HepG2 (cell line): ENCODE measurements around the gene HK2. TPM values are rescaled to one million over a fixed set of nuclear protein-coding genes. Genes with fewer than 3 reads are reported as not detected.

Source experiments
- ATAD3A ChIP-seq: sonication (generic); formaldehyde crosslinking; IDR thresholded peaks from 2 replicates; pipeline ENCODE4 v1.4.0; 2020; ENCODE audit warnings: missing genetic modification reagents
- BATF2 ChIP-seq: sonication (generic); formaldehyde crosslinking; IDR thresholded peaks from 2 replicates; pipeline ENCODE4 v1.8.0; 2022; ENCODE audit warnings: mild to moderate bottlenecking, missing genetic modification reagents, moderate library complexity
- MEF2D ChIP-seq: sonication (generic); formaldehyde crosslinking; IDR thresholded peaks from 2 replicates; pipeline ENCODE4 v1.5.1; 2020; ENCODE audit warnings: mild to moderate bottlenecking, missing genetic modification reagents
- NBN ChIP-seq: fragments of 450-650 bp; conservative IDR thresholded peaks from 2 replicates; pipeline ENCODE4 v1.6.1; 2017
- NFE2L2 ChIP-seq: fragments of 150-350 bp; IDR thresholded peaks from 2 replicates; pipeline ENCODE4 v1.6.1; 2014; ENCODE audit warnings: low read length
- NR1H2 ChIP-seq: sonication (generic); formaldehyde crosslinking; IDR thresholded peaks from 2 replicates; pipeline ENCODE4 v1.8.1; 2022; ENCODE audit warnings: low read depth, missing genetic modification reagents, borderline replicate concordance
- RARG ChIP-seq: sonication (generic); formaldehyde crosslinking; IDR thresholded peaks from 2 replicates; pipeline ENCODE4 v1.4.0; 2020; ENCODE audit warnings: low read depth, mild to moderate bottlenecking, missing genetic modification reagents
- SP2 ChIP-seq: sonication (generic); formaldehyde crosslinking; IDR thresholded peaks from 2 replicates; pipeline ENCODE4 v1.5.1; 2020; ENCODE audit warnings: mild to moderate bottlenecking, missing genetic modification reagents
- TARDBP ChIP-seq: sonication (generic); formaldehyde crosslinking; IDR thresholded peaks from 2 replicates; pipeline ENCODE4 v1.8.0; 2022; ENCODE audit warnings: mild to moderate bottlenecking, missing genetic modification reagents
- ZFP36L1 ChIP-seq: sonication (generic); formaldehyde crosslinking; IDR thresholded peaks from 2 replicates; pipeline ENCODE4 v1.8.0; 2022; ENCODE audit warnings: mild to moderate bottlenecking, missing genetic modification reagents, moderate library complexity
- ZNF124 ChIP-seq: sonication (generic); formaldehyde crosslinking; IDR thresholded peaks from 2 replicates; pipeline ENCODE4 v1.4.0; 2020; ENCODE audit warnings: missing genetic modification reagents
- ZNF280B ChIP-seq: sonication (generic); formaldehyde crosslinking; IDR thresholded peaks from 2 replicates; pipeline ENCODE4 v1.5.0; 2020; ENCODE audit warnings: missing genetic modification reagents, mild to moderate bottlenecking, borderline replicate concordance
- ZNF354B ChIP-seq: sonication (generic); formaldehyde crosslinking; IDR thresholded peaks from 2 replicates; pipeline ENCODE4 v1.8.0; 2022; ENCODE audit warnings: mild to moderate bottlenecking, missing genetic modification reagents
- ZNF367 ChIP-seq: sonication (generic); formaldehyde crosslinking; IDR thresholded peaks from 2 replicates; pipeline ENCODE4 v1.4.0; 2020; ENCODE audit warnings: missing genetic modification reagents, borderline replicate concordance
- ZNF550 ChIP-seq: sonication (generic); formaldehyde crosslinking; IDR thresholded peaks from 2 replicates; pipeline ENCODE4 v1.4.0; 2020; ENCODE audit warnings: mild to moderate bottlenecking, missing genetic modification reagents, borderline replicate concordance
- ZNF703 ChIP-seq: sonication (generic); formaldehyde crosslinking; IDR thresholded peaks from 2 replicates; pipeline ENCODE4 v1.5.1; 2020; ENCODE audit warnings: missing genetic modification reagents, mild to moderate bottlenecking, moderate library complexity, borderline replicate concordance
- ZNF709 ChIP-seq: sonication (generic); formaldehyde crosslinking; IDR thresholded peaks from 2 replicates; pipeline ENCODE4 v1.5.0; 2020; ENCODE audit warnings: mild to moderate bottlenecking, missing genetic modification reagents
- ZNF768 ChIP-seq: sonication (generic); formaldehyde crosslinking; IDR thresholded peaks from 2 replicates; pipeline ENCODE4 v1.4.0; 2020; ENCODE audit warnings: missing genetic modification reagents
- ZNF891 ChIP-seq: sonication (generic); formaldehyde crosslinking; IDR thresholded peaks from 2 replicates; pipeline ENCODE4 v1.5.0; 2020; ENCODE audit warnings: mild to moderate bottlenecking, missing genetic modification reagents
- ZSCAN22 ChIP-seq: sonication (generic); formaldehyde crosslinking; IDR thresholded peaks from 2 replicates; pipeline ENCODE4 v1.4.0; 2020; ENCODE audit warnings: mild to moderate bottlenecking, missing genetic modification reagents
- polyA plus RNA-seq, 8 experiments: library from polyadenylated mRNA; depleted of rRNA in 3 of 8; stranded (reverse) in 7 of 8; unstranded in 1 of 8; fragments of >200 nt; fragmentation: Illumina TruSeq in 4 of 8; extraction: Trizol in 4 of 8; gene quantifications; 2 replicates each; pipeline versions ENCODE4 v1.2.1 to v1.2.3, GENCODE V29; 2011 to 2016; ENCODE audit warnings: low read depth in 4 of 8, missing spikeins in 1 of 8, mixed read lengths in 1 of 8; ENCODE audit not compliant: insufficient read depth in 1 of 8
- total RNA-seq, 5 experiments: library from RNA; depleted of rRNA; stranded (reverse); fragments of >200 nt; fragmentation: Illumina TruSeq; extraction: Trizol; gene quantifications; 2 replicates each; pipeline ENCODE4 v1.2.3, GENCODE V29; 2016; ENCODE audit warnings: low read depth in 1 of 5
- TF ChIP-seq, protein P1 (sequence below): sonication (generic); IDR thresholded peaks from 2 replicates; pipeline ENCODE4 v1.6.1; 2016; ENCODE audit warnings: low read depth, borderline replicate concordance
- TF ChIP-seq, protein P2 (sequence below): sonication (generic); formaldehyde crosslinking; IDR thresholded peaks from 2 replicates; pipeline ENCODE4 v1.4.0; 2020; ENCODE audit warnings: missing genetic modification reagents, borderline replicate concordance

Gene HK2
- total and polyA plus RNA-seq, 2 of the 13 experiments (the other 11 are each of a cell fraction or from before 2014, with no cell fraction given) = 13.2 to 101 TPM

DNA sequence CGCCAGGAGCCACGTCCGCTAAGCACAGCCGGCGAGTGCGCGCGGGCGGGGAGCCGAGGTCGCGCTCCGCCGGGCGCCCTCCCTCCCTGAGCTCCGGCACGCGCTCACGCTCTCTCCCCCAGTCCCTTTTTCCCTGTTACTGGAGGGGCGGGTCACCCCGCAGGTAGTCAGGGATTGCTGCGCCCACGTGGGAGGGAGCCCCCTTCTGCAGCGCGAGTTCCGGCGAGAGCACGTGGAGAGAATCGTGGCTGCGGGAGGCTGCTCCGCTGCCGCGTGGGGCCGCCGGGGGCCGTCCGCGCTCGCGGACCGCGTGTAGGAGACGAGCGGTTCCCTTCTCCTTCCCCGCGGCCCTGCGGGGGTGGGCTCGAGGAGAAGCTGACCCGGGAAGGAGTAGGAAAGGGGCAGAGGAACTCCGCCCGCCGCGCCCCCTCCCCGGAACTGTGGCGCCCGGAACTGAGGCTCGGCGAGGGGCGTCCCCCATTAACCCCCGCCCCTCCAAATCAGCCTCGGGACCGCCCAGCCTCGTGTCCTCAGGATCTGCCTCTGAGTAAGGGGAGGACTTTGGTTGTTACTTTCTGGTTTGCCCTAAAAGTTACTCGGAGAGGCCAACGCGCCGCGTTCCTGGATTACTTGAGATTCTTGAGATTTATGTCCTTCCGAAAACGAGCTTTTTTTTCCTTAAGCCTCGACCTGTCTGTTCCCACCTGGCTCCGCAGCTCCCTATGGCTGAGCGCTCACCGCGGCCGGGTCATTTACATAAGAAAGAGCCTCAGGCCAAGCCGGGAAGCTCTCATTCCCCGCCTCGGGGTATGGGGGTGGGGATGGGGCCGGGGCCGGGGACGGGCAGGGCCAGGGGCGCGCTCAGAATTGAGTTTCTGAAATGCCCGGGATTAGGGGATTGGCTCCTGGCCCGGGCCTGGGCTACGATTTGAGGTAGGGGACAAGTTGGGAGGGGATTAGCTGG, 1.1 kb downstream of the HK2 start (continued):
- TF ChIP-seq TARDBP (peak; percentile 37; the same call in 1 of the 2 replicates), NBN (no peak), NFE2L2 (no peak), ZNF891 (CRISPR knock-in tag) (peak; percentile 21; the same call in 1 of the 2 replicates), BATF2 (CRISPR knock-in tag) (no peak; the same call in 1 of the 2 replicates), ZFP36L1 (no peak), ZNF280B (no peak), MEF2D (CRISPR knock-in tag) (0 out of 2 replicates have a peak, but pooled peaks have one; percentile 52), ZNF709 (CRISPR knock-in tag) (0 out of 2 replicates have a peak, but pooled peaks have one; percentile 53), ZNF550 (CRISPR knock-in tag) (no peak), NR1H2 (no peak), ZNF703 (CRISPR knock-in tag) (no peak), ZNF124 (CRISPR knock-in tag) (no peak), ZNF354B (CRISPR knock-in tag) (no peak), ZNF768 (peak; percentile 14; the same call in 1 of the 2 replicates), ZNF367 (CRISPR knock-in tag) (no peak), ATAD3A (no peak), SP2 (no peak), RARG (CRISPR knock-in tag) (no peak), ZSCAN22 (peak; percentile 48; the same call in 1 of the 2 replicates)
- TF ChIP-seq, protein P1, sequence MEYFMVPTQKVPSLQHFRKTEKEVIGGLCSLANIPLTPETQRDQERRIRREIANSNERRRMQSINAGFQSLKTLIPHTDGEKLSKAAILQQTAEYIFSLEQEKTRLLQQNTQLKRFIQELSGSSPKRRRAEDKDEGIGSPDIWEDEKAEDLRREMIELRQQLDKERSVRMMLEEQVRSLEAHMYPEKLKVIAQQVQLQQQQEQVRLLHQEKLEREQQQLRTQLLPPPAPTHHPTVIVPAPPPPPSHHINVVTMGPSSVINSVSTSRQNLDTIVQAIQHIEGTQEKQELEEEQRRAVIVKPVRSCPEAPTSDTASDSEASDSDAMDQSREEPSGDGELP = peak; percentile 17; the same call in 1 of the 2 replicates
- TF ChIP-seq, protein P2, sequence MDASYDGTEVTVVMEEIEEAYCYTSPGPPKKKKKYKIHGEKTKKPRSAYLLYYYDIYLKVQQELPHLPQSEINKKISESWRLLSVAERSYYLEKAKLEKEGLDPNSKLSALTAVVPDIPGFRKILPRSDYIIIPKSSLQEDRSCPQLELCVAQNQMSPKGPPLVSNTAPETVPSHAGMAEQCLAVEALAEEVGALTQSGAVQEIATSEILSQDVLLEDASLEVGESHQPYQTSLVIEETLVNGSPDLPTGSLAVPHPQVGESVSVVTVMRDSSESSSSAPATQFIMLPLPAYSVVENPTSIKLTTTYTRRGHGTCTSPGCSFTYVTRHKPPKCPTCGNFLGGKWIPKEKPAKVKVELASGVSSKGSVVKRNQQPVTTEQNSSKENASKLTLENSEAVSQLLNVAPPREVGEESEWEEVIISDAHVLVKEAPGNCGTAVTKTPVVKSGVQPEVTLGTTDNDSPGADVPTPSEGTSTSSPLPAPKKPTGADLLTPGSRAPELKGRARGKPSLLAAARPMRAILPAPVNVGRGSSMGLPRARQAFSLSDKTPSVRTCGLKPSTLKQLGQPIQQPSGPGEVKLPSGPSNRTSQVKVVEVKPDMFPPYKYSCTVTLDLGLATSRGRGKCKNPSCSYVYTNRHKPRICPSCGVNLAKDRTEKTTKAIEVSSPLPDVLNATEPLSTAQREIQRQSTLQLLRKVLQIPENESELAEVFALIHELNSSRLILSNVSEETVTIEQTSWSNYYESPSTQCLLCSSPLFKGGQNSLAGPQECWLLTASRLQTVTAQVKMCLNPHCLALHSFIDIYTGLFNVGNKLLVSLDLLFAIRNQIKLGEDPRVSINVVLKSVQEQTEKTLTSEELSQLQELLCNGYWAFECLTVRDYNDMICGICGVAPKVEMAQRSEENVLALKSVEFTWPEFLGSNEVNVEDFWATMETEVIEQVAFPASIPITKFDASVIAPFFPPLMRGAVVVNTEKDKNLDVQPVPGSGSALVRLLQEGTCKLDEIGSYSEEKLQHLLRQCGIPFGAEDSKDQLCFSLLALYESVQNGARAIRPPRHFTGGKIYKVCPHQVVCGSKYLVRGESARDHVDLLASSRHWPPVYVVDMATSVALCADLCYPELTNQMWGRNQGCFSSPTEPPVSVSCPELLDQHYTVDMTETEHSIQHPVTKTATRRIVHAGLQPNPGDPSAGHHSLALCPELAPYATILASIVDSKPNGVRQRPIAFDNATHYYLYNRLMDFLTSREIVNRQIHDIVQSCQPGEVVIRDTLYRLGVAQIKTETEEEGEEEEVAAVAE (CRISPR knock-in tag) = no peak
